Measurements from ENCODE around the gene PIK3R2.

DNA sequence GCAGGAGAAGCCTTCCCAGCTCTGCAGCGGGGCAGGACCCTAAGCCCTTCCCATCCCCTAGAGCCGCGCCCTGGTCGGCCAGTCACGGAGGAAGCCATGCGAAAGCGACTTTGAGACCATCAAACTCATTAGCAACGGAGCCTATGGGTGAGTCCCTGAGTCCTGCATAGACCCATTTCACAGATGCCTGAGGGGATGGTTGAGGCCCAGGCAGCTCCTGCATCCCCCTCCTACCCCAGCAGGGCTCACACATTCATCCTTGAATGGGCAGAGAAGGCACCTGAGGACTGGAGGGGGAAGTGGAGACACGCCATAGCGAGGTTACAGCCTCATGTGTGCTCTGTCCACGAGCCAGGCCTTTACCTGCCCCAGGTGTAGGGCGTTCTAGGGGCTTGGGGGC, 24.2 kb upstream of the PIK3R2 start:
- TF ChIP-seq, protein P1, sequence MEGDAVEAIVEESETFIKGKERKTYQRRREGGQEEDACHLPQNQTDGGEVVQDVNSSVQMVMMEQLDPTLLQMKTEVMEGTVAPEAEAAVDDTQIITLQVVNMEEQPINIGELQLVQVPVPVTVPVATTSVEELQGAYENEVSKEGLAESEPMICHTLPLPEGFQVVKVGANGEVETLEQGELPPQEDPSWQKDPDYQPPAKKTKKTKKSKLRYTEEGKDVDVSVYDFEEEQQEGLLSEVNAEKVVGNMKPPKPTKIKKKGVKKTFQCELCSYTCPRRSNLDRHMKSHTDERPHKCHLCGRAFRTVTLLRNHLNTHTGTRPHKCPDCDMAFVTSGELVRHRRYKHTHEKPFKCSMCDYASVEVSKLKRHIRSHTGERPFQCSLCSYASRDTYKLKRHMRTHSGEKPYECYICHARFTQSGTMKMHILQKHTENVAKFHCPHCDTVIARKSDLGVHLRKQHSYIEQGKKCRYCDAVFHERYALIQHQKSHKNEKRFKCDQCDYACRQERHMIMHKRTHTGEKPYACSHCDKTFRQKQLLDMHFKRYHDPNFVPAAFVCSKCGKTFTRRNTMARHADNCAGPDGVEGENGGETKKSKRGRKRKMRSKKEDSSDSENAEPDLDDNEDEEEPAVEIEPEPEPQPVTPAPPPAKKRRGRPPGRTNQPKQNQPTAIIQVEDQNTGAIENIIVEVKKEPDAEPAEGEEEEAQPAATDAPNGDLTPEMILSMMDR (conservative IDR thresholded peaks at IDR 0.05; ENCODE audit: low read depth, low read length): no peak
- TF ChIP-seq POLR2A (IDR thresholded peaks at IDR 0.05; ENCODE audit: low read depth, low read length): no peak
- TF ChIP-seq CEBPB (IDR thresholded peaks at IDR 0.05; ENCODE audit: low read depth, low read length): no peak
- no peak for TF ChIP-seq RAD21 (IDR thresholded peaks at IDR 0.05; ENCODE audit: low read length)
- TF ChIP-seq CHD1 (IDR thresholded peaks at IDR 0.05; ENCODE audit: low read depth, low read length): no peak
- TF ChIP-seq, protein P2, sequence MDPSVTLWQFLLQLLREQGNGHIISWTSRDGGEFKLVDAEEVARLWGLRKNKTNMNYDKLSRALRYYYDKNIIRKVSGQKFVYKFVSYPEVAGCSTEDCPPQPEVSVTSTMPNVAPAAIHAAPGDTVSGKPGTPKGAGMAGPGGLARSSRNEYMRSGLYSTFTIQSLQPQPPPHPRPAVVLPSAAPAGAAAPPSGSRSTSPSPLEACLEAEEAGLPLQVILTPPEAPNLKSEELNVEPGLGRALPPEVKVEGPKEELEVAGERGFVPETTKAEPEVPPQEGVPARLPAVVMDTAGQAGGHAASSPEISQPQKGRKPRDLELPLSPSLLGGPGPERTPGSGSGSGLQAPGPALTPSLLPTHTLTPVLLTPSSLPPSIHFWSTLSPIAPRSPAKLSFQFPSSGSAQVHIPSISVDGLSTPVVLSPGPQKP (IDR thresholded peaks at IDR 0.05; ENCODE audit: borderline replicate concordance, low read depth, low read length): no peak
- TF ChIP-seq SMC3 (IDR thresholded peaks at IDR 0.05; ENCODE audit: low read depth, low read length): no peak
- TF ChIP-seq MXI1 (IDR thresholded peaks at IDR 0.05; ENCODE audit: borderline replicate concordance, low read depth, low read length): no peak
